GM12891 (cell line): ENCODE data around the gene LDB2.

Experiments
- DNase-seq: peaks from one replicate; pipeline ENCODE4 v3.0.0; 2011; ENCODE audit warnings: low spot score; ENCODE audit not compliant: insufficient read length
- FAIRE-seq: peaks from 2 replicates; lab custom pipeline; 2011; peaks lifted over from hg19 to GRCh38; lab: Jason Lieb, UNC
- PAX5 ChIP-seq: IDR thresholded peaks from 2 replicates; pipeline ENCODE4 v1.6.1; 2011; ENCODE audit warnings: low read length, moderate library complexity, mild to moderate bottlenecking; ENCODE audit not compliant: insufficient read depth, severe bottlenecking
- POLR2A ChIP-seq: IDR thresholded peaks from 2 replicates; pipeline ENCODE4 v1.6.1; 2011; ENCODE audit warnings: low read depth, low read length, control low read depth
- POLR2AphosphoS5 ChIP-seq: IDR thresholded peaks from 2 replicates; pipeline ENCODE4 v1.6.1; 2011; ENCODE audit warnings: low read depth, low read length, control low read depth
- POU2F2 ChIP-seq: IDR thresholded peaks from 2 replicates; pipeline ENCODE4 v1.6.1; 2011; ENCODE audit warnings: low read depth, mild to moderate bottlenecking, control low read depth, low read length, moderate library complexity
- SPI1 ChIP-seq: IDR thresholded peaks from 2 replicates; pipeline ENCODE4 v1.6.1; 2011; ENCODE audit warnings: low read depth, low read length, control low read depth
- TAF1 ChIP-seq: IDR thresholded peaks from 2 replicates; pipeline ENCODE4 v1.6.1; 2011; ENCODE audit warnings: low read depth, low read length, control low read depth

Gene LDB2

DNA sequence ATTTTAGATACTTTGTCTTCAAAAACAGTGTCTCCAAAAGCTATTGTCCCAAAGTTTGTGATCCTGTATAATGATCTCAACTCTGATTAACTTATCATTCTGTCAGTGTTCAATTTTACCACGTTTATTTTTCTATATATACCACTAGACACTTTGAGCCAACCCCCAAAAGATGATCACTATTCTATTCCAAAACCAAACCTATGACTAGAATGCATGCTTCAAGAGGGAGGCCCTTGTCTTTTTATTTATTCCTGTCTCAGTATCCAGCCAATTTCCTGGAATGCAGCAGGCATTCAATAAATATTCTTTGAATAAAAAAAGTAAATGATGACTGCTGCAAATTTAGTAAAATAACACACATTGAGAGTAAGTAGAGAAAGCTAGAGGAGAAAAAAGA, 275.6 kb downstream of the LDB2 start:
- TF ChIP-seq POLR2A (no peak), PAX5 (no peak), SPI1 (no peak), POLR2AphosphoS5 (no peak), POU2F2 (no peak), TAF1 (no peak)
- FAIRE-seq (no peak), DNase-seq (no peak)

DNA sequence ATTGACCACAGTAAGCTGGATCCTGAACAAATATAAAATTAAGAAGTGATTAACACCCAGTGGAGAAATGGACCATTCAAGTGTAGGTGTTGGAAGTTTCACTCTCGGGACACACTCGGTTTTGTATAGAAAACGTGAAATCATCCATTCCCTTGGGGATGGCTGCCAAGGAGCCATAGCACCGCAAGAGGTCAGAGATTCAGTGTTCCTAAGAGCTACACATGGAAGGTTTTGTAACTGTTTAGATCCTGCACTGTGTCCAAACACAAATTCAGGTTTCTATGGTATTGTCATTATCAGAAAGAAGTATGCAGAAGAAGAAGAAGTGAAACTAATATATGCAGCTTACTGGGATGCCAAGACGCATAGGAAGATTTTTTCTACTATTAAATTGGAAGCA, 281.0 kb downstream of the LDB2 start:
- DNase-seq (no peak), FAIRE-seq (no peak)

DNA sequence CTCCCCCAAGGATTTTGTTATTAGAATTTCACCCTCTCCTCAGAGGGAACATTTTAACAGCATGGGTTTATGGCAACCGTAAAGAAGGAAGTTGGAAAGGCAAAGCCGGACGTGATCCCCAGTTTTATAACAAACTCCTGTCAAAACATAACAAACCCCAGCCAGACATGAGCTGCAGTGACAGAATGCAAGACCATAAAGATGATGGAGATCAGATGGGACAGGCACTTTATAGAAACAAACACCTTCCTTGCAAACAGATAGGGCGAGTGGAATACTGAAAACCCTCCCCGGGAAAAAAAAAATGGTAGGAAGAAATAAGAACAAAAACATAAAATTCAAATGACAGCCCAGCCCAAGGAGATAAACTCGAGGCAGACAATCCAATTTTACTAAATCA, 281.4 kb downstream of the LDB2 start:
- TF ChIP-seq PAX5 (no peak), TAF1 (no peak), POU2F2 (no peak), POLR2A (no peak), SPI1 (no peak), POLR2AphosphoS5 (no peak)

More for the DNA sequence above, 281.0 kb downstream of the LDB2 start:
- TF ChIP-seq POLR2A (no peak), TAF1 (no peak), SPI1 (peak; percentile 25; the same call in 1 of the 2 replicates), POU2F2 (no peak)

DNA sequence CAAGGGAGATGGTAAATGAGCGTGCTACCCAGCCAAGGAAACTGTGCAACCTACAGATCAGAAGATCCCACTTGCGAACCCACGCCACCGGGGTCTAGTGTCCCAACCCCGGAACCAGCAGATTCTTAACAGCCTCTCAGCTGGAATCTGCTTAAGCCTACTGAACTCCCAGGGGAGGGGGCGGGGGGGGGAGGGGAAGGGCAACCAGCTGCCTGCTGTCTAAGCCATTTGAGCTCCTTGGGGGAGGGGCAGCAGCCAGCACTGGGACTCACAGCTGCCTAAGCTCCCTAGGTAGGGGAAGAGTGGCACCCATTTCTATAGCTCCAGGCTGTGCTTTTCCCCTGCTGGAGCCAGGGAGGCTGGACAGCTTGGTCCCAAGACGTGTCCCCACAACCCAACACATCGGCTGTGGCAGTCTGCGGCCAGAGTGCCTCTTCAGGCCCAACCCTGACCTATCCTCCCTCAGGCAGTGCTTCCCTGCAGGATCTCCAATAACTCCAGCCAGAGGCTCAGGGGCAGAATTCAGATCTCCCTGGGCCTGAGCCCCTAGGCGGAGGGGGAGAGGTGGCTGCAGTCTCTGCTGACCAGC, 289.2 kb downstream of the LDB2 start:
- FAIRE-seq (no peak), DNase-seq (no peak)

More for the DNA sequence above, 281.4 kb downstream of the LDB2 start:
- no peak for DNase-seq
- no peak for FAIRE-seq

DNA sequence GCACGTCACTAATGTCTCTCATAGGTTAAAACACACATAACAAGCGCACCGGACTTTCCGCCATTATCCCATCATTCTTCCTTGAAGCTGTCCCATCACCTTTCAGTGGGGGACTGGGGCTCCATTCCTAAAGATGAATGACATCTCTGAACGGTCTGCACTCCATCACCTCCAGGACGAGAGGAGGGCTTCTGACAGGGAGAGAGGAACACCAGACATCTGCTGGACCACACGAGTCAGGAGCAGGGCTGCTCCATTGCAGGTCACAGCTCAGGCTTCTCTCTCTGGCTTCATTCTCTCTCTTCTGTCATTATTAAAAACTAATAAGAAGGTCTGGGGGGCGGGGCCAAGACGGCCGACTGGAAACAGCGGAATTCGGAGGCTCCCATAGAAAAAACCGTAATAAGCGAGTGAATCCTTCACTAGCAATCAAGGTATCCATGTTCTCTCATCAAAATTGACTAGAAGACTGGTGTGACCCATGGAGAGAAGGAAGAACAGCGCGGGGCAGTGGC, 289.8 kb downstream of the LDB2 start:
- DNase-seq: no peak
- TF ChIP-seq POLR2AphosphoS5 (no peak), POLR2A (no peak), TAF1 (no peak), PAX5 (no peak), SPI1 (no peak), POU2F2 (no peak)
- FAIRE-seq: no peak

More for the DNA sequence above, 289.2 kb downstream of the LDB2 start:
- TF ChIP-seq PAX5 (no peak), POLR2AphosphoS5 (no peak), TAF1 (no peak), POLR2A (no peak), SPI1 (no peak), POU2F2 (no peak)

DNA sequence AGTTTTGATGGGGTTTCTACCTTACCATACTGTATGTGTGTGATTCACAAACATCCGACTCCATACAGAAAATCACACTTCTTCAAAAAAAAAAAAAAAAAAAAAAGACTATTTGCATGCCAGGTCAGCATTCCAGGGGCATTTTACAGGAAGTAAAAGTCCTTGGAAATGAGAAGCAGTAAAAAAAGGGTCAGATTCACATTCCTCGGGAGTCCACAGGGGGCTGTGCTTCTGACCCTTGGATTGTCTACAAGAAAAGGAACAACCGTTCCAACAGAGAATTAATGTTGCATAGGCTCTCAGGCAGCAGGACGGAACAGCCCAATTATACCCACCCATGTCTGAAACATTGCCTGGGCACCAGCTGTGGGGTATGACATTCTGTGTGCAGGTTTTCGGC, 290.3 kb downstream of the LDB2 start:
- DNase-seq (no peak), FAIRE-seq (no peak)
- no peak for TF ChIP-seq SPI1
- TF ChIP-seq PAX5: no peak
- TF ChIP-seq POLR2A: no peak
- no peak for TF ChIP-seq TAF1
- TF ChIP-seq POLR2AphosphoS5: no peak
- no peak for TF ChIP-seq POU2F2

DNA sequence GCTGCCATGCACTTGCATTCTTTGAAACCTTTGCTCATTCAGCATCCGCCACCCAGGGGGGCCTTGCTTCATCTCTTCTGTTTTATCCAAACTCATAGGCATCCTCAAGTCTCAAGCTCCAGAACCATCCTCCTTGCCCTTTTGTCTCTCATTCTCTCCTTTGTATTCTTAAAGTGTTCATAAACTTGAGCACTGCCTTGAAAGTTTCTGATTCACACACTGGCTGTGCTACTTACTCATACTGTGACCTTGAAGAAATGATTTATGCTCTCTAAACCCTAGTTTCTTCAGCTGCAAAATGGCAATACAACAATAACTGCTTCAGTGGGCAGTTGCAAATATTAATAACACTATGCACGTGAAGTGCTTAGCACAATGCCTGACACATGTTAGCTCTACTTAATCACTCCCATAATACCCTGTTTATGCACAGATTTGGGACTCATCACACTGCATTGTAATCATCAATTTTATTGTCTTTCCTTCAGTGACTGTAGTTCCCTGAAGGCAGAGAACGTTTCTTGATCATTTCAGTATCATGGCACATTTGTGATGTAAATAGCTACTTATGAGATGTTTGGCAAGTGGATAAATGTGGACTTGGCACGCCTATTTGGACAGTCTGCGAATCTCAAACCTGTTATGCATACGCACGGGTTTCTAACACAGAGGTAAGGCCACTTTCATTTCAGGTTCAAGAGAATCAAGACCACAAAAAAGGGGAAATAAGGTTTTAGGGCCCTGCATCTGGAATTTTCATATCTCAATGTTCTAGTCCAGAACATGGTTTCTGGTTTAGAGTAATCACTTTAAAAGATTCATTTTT, 291.0 kb downstream of the LDB2 start:
- TF ChIP-seq SPI1: no peak
- no peak for TF ChIP-seq POLR2AphosphoS5
- TF ChIP-seq POU2F2: no peak
- TF ChIP-seq PAX5: no peak
- no peak for TF ChIP-seq POLR2A
- TF ChIP-seq TAF1: no peak
- no peak for FAIRE-seq
- DNase-seq: no peak

DNA sequence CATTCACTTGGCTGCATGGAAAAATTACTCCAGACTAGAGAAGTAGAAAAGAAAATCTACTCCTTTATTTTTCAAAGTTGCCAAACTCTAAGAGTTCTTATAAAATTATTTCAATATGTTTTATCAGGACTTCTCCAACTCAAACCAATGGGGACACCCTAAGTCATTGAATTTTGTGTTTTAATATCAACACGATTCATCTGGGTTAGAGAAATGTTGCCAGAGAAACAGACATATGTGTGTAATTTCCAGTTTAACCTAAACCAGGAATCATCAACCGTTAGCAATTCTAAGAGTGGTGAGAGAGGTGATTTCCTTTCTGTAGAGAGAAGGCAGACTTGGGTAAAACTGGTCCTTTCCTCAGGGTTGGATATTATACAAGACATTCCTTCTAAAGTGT, 291.8 kb downstream of the LDB2 start:
- DNase-seq: no peak
- no peak for FAIRE-seq
- no peak for TF ChIP-seq POLR2AphosphoS5
- TF ChIP-seq PAX5: no peak

DNA sequence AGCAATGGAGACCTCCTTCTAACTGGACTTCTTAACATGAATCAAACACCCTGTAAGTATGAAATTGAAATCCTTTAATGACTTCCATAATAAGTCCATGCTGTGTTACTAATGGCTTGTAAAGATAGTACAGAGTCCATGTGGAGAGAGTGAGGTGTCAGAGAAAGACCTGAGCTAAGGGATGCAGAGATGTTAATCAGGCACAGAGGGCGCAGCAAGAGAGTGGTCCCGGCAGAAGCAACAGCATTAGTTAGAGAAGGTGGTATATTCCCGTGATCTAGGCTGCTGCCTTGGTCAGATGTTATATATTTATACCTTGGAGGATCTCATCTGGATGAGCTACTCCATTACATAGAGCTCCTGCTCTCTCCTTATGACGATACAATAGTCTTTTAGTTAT, 295.3 kb downstream of the LDB2 start:
- no peak for DNase-seq
- no peak for FAIRE-seq
- TF ChIP-seq SPI1: no peak
- TF ChIP-seq POLR2AphosphoS5: no peak
- no peak for TF ChIP-seq PAX5
- no peak for TF ChIP-seq TAF1
- TF ChIP-seq POLR2A: no peak
- TF ChIP-seq POU2F2: no peak

DNA sequence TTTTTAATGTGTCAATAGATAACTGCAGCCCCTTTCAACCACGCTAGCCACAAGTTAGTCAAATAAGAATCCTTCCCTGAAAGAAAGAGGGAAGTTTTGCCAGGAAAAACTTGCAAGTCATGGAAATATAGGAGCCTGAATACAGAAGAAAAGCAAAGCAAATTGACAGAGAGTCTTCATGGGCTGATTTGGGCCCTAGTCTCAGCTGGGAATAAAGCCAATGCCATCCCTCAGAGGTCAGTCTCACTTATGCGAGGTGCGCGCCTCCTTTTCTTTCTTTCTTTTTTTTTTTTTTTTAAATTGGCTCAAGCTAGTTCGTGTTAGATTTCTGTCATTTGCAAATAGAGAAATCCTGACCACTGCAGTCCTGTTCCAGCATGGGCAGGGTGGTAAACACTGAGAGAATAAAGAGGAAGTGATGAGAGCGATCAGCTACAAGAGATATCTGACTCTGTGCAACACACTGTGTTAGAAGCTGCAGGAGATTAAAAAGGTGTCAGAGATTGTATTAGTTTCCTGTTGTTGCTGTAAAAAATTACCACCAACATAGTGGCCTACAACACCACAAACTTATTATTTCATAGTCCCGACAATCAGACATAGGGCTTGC, 299.7 kb downstream of the LDB2 start:
- TF ChIP-seq POLR2AphosphoS5 (no peak), SPI1 (peak; percentile 63)
- no peak for FAIRE-seq
- no peak for DNase-seq
